Transverse colon (tissue), 4 donors: Measurements from ENCODE around the gene CD37. TPM values are rescaled to one million over a fixed set of nuclear protein-coding genes. Genes with fewer than 3 reads are reported as not detected.
"Not testable (repeated sequence)": the region's sequence is repeated elsewhere in the genome, so short reads cannot be mapped to it uniquely, and the experiment has no call there.

Source experiments
- DNase-seq: peaks from one replicate; pipeline ENCODE4 v3.0.0-alpha.2; 2019
- H3K27ac ChIP-seq, 4 donors: fragments of 200-600 bp; sonication (generic); 2 replicates each; pipeline ENCODE4 v1.5.1; 2016 to 2018; ENCODE audit warnings: inconsistent platforms in 4 of 4
- H3K27me3 ChIP-seq: fragments of 200-600 bp; sonication (generic); 2 replicates; pipeline ENCODE4 v1.5.1; 2017; ENCODE audit warnings: inconsistent platforms
- H3K36me3 ChIP-seq, 4 donors: fragments of 200-600 bp; sonication (generic); 2 replicates each; pipeline ENCODE4 v1.5.1; 2017 to 2019; ENCODE audit warnings: inconsistent platforms in 4 of 4
- H3K4me1 ChIP-seq, 4 donors: fragments of 200-600 bp; sonication (generic); 2 replicates each; pipeline ENCODE4 v1.5.1; 2017 to 2020; ENCODE audit warnings: inconsistent platforms in 4 of 4
- H3K4me3 ChIP-seq, 4 donors: fragments of 200-600 bp; sonication (generic); 1 replicate in 1 of 4; 2 replicates in 3 of 4; pipeline versions ENCODE4 v1.5.1 to v1.6.1; 2017 to 2019; ENCODE audit warnings: inconsistent platforms in 4 of 4
- H3K9me3 ChIP-seq, 2 donors: fragments of 200-600 bp; sonication (generic); 2 replicates each; pipeline ENCODE4 v1.5.1; 2017 to 2019; ENCODE audit warnings: inconsistent platforms in 2 of 2
- EP300 ChIP-seq: sonication (generic); formaldehyde crosslinking; IDR thresholded peaks from one replicate; pipeline ENCODE4 v1.6.1; 2017; ENCODE audit warnings: antibody characterized with exemption, low read depth
- POLR2A ChIP-seq: fragments of 450-650 bp; IDR thresholded peaks from one replicate; pipeline ENCODE4 v1.6.1; 2016; ENCODE audit warnings: antibody characterized with exemption, mild to moderate bottlenecking, moderate library complexity
- POLR2AphosphoS5 ChIP-seq, 3 donors: sonication (generic); formaldehyde crosslinking; IDR thresholded peaks; one replicate each; pipeline ENCODE4 v1.6.1; 2016; ENCODE audit warnings: antibody characterized with exemption in 3 of 3
- WGBS, 2 donors: methylation state at CpG; one replicate each; pipeline ENCODE4 v1.1.5; 2018; ENCODE audit warnings: low coverage in 1 of 2; 5-methylcytosine and 5-hydroxymethylcytosine counted together
- in situ Hi-C, 4 donors: fragments of 200-750 bp; cut with MboI; loops; one replicate each; pipeline versions ENCODE4 v1.15.0 to v1.15.1; 2017; ENCODE audit warnings: low sequenced_read_pairs in 3 of 4, low pct_ligation_motif_present in 1 of 4, low pct_unique_long_range_greater_than_20kb in 1 of 4
- intact Hi-C: fragments of 100-400 bp; cut with DNase I; formaldehyde crosslinking; loops from one replicate; pipeline ENCODE4 v1.15.1; 2023; ENCODE audit warnings: low total_unique reads
- total RNA-seq, 4 donors: library from RNA; depleted of rRNA; stranded (reverse); fragments of >200 nt; gene quantifications; one replicate each; pipeline ENCODE4 v1.1.0, GENCODE V29; 2016
- TF ChIP-seq, protein P1 (sequence below), 5 experiments: fragments of 200-600 bp in 3 of 5; fragments of 450-650 bp in 2 of 5; sonication (generic) in 3 of 5; IDR thresholded peaks; 1 replicate in 2 of 5; 2 replicates in 3 of 5; pipeline ENCODE4 v1.5.1; 2016 to 2017; ENCODE audit warnings: antibody characterized with exemption in 5 of 5, inconsistent platforms in 3 of 5, mild to moderate bottlenecking in 2 of 5, moderate library complexity in 1 of 5

CD37 gene, protein sequence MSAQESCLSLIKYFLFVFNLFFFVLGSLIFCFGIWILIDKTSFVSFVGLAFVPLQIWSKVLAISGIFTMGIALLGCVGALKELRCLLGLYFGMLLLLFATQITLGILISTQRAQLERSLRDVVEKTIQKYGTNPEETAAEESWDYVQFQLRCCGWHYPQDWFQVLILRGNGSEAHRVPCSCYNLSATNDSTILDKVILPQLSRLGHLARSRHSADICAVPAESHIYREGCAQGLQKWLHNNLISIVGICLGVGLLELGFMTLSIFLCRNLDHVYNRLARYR
- total RNA-seq: 10 to 100 TPM in 3 of 4 donors, 1 to 10 TPM in 1; 8.5 to 24.0 (median 13.3) TPM

DNA sequence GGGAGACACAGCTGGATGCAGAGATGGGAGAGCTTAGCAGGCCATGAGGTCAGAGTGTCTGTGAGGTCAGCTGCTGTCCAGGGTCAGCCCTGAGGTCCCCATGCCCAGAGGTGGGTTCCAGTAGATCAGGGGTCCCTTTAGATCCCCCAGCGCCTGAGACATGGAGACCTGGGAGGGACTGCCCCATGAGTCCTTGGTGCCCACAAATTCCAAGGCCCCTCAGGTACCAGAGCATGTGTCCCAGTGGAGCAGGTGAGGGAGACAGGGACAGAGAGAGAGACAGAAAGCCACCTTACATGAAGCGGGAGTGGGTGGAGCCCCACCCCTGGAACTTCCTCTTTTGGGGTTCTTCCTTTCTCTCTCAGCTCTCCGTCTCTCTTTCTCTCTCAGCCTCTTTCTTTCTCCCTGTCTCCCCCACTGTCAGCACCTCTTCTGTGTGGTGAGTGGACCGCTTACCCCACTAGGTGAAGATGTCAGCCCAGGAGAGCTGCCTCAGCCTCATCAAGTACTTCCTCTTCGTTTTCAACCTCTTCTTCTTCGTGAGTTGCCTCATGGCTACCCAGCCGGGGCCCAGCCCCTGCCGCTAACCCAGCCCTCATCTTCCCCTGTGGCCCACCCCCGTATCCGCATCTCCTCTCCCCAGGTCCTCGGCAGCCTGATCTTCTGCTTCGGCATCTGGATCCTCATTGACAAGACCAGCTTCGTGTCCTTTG is at the start of gene CD37:
Gene CD37 (plus strand): TSS at position 336 of the 713 bp plus-strand sequence. CDS start 135 bp downstream, at position 471.
- peak within 1 kb of the TSS; percentile 37 to 71 (median 45) for H3K27ac ChIP-seq
- H3K4me3 ChIP-seq: peak within 1 kb of the TSS in 3 of 4 donors; percentile 14 to 46 (median 21)
- TF ChIP-seq POLR2A (peak; percentile 15), POLR2AphosphoS5 (IDR thresholded peaks at IDR 0.05) (no peak)
- H3K36me3 ChIP-seq: no peaks in the 10 kb centered on the region
- H3K9me3 ChIP-seq: no peaks in the 10 kb centered on the region
- peaks cover 7 to 32% (median 21%) of the 10 kb centered on the region in 4 donors for H3K4me1 ChIP-seq
- WGBS, 2 donors: 57 to 68% methylated on average over 7 to 13 of the region's 13 CpGs
- H3K27me3 ChIP-seq: no peaks in the 10 kb centered on the region
- in situ Hi-C loops: no loop called here
- DNase-seq: peak; percentile 37
- intact Hi-C loops: no loop called here

DNA sequence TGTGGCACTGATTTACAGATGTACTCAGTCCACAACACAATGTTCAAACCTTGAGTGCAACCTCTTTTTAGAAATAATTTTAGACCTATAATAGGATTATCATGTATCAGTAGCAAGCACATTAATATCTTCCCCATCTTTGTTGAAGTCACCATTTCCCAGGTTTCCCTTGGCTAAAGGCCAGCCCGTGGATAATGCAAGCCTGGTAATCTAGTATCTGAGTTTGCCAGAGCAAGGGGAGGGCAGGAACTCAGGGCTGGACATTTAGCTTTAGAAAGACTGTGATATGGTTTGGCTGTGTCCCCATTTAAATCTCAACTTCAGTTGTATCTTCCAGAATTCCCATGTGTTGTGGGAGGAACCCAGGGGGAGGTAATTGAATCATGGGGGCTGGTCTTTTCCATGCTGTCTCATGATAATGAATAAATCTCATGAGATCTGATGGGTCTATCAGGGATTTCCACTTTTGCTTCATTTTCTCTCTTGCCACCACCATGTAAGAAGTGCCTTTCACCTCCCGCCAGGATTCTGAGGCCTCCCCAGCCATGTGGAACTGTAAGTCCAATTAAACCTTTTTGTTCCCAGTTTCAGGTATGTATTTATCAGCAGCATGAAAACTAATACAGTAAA is 48.0 kb upstream of the CD37 start:
- H3K27ac ChIP-seq: no peak overlapping the region

DNA sequence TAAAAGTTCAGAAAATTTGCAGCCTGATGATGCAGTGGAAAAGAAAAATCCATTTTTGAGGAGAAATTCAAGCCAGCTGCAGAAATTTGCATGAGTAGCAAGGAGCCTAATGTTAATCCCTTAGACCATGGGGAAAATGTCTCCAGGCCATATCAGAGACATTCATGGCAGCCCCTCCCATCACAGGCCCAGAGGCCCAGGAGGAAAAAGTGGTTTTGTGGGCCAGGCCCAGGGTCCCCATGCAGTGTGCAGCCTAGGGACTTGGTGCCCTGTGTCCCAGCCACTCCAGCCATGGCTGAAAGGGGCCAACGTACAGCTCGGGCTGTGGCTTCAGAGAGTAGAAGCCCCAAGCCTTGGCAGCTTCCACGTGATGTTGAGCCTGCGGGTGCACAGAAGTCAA is 47.0 kb upstream of the CD37 start:
- intact Hi-C loops, H3K36me3 ChIP-seq, H3K27me3 ChIP-seq, H3K4me3 ChIP-seq, H3K4me1 ChIP-seq, H3K27ac ChIP-seq, in situ Hi-C loops, DNase-seq, H3K9me3 ChIP-seq: not testable (repeated sequence)
- WGBS, 2 donors: 100% methylated on average over 4 of the region's 4 CpGs; no CpG with 5 or more reads in 1 of the 2 donors

More for the DNA sequence above, 48.0 kb upstream of the CD37 start:
- DNase-seq: no peak
- in situ Hi-C loops: no loop called here
- TF ChIP-seq EP300 (no peak), POLR2A (no peak), POLR2AphosphoS5 (IDR thresholded peaks at IDR 0.05) (no peak)
- TF ChIP-seq, protein P1, sequence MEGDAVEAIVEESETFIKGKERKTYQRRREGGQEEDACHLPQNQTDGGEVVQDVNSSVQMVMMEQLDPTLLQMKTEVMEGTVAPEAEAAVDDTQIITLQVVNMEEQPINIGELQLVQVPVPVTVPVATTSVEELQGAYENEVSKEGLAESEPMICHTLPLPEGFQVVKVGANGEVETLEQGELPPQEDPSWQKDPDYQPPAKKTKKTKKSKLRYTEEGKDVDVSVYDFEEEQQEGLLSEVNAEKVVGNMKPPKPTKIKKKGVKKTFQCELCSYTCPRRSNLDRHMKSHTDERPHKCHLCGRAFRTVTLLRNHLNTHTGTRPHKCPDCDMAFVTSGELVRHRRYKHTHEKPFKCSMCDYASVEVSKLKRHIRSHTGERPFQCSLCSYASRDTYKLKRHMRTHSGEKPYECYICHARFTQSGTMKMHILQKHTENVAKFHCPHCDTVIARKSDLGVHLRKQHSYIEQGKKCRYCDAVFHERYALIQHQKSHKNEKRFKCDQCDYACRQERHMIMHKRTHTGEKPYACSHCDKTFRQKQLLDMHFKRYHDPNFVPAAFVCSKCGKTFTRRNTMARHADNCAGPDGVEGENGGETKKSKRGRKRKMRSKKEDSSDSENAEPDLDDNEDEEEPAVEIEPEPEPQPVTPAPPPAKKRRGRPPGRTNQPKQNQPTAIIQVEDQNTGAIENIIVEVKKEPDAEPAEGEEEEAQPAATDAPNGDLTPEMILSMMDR (IDR thresholded peaks at IDR 0.05): no peak
- Histone ChIP-seq H3K27me3 (peaks cover 3% of the 10 kb centered on the region), H3K4me3 (no peak overlapping the region), H3K4me1 (no peaks in the 10 kb centered on the region), H3K36me3 (no peaks in the 10 kb centered on the region), H3K9me3 (no peaks in the 10 kb centered on the region)
- WGBS, 2 donors: 0 to 75% methylated on average over 1 to 2 of the region's 2 CpGs
- intact Hi-C loops: no loop called here

DNA sequence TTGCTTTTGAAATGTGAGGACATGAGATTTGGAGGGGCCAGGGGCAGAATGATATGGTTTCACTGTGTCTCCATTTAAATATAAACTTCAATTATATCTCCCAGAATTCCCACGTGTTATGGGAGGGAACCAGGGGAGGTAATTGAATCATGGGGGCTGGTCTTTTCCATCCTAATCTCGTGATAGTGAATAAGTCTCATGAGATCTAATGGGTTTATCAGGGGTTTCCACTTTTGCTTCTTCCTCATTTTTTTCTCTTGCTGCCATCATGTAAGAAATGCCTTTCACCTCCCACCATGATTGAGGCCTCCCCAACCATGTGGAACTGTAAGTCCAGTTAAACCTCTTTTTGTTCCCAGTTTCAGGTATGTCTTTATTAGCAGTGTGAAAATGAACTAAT is 45.9 kb upstream of the CD37 start:
- H3K9me3 ChIP-seq, H3K36me3 ChIP-seq, H3K4me3 ChIP-seq, H3K27me3 ChIP-seq, intact Hi-C loops, in situ Hi-C loops, H3K4me1 ChIP-seq, H3K27ac ChIP-seq, DNase-seq: not testable (repeated sequence)
- whole genome bisulfite sequencing, 2 donors: 56 to 60% methylated on average over 2 of the region's 2 CpGs

DNA sequence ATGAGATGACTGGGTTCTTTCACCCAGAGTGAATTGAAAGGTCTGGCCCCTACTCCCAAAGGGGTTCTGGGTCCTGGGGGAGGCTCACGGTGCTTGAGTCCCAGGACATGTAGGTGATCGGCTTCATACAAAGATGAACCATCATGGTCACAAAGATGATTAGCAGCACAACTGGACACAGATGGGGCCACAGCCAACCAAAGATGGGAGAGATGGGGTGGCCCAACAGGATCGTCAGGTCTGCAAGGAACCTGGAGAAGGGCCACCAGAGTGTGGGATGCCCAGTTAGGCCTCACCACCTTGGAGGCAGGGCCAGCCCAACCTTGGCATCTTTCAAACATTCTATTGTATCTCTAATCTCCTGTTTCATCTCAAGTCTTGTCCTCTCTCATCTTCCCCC is 44.7 kb upstream of the CD37 start:
- Histone ChIP-seq H3K27ac (no peak overlapping the region), H3K27me3 (no peaks in the 10 kb centered on the region), H3K4me1 (no peaks in the 10 kb centered on the region), H3K9me3 (no peaks in the 10 kb centered on the region), H3K36me3 (no peaks in the 10 kb centered on the region), H3K4me3 (no peak overlapping the region)
- 97% methylated on average over 3 of the region's 3 CpGs; no CpG with 5 or more reads in 1 of the 2 donors for WGBS, 2 donors
- intact Hi-C loops (no loop called here), in situ Hi-C loops (no loop called here)
- no peak for DNase-seq
- TF ChIP-seq, protein P1 (IDR thresholded peaks at IDR 0.05): no peak
- TF ChIP-seq POLR2A: no peak
- TF ChIP-seq EP300: no peak
